A549 (cell line): ENCODE data around the gene BMP4. TPM values are rescaled to one million over a fixed set of nuclear protein-coding genes. Genes with fewer than 3 reads are reported as not detected.
"Not testable (repeated sequence)": the region's sequence is repeated elsewhere in the genome, so short reads cannot be mapped to it uniquely, and the experiment has no call there.

ENCODE experiments used
- ATAC-seq, 2 experiments: fragments of 200-7000 bp in 1 of 2; fragments of >200 bp in 1 of 2; cut with Nextera tagmentation in 1 of 2; cut with Tn5 transposase in 1 of 2; 3 replicates each; pipeline versions ENCODE4 v1.8.0 to v1.9.1; 2018 to 2020; ENCODE audit warnings: mild to moderate bottlenecking in 1 of 2, moderate library complexity in 1 of 2
- CTCF ChIA-PET: fragments of 300-600 bp; sonication (Branson Sonifier 250); formaldehyde crosslinking; extraction: SDS; loops from one replicate; lab custom pipeline; 2021; ENCODE audit warnings: antibody characterized with exemption, inconsistent platforms; lab: Yijun Ruan, JAX
- POLR2A ChIA-PET: fragments of 350-600 bp; formaldehyde crosslinking; extraction: SDS; loops from one replicate; lab custom pipeline; 2021; ENCODE audit warnings: antibody characterized with exemption, inconsistent platforms; lab: Yijun Ruan, JAX
- DNase-seq, 2 experiments: peaks; one replicate each; pipeline versions ENCODE4 v3.0.0 to v3.0.0-alpha.2; 2011 to 2016; ENCODE audit warnings: low read depth in 1 of 2, low spot score in 1 of 2
- FAIRE-seq: peaks from 2 replicates; lab custom pipeline; 2011; peaks lifted over from hg19 to GRCh38; lab: Jason Lieb, UNC
- H3K27ac ChIP-seq, 2 experiments: fragments of >200 bp; sonication (Bioruptor Twin); formaldehyde crosslinking; 3 replicates each; pipeline ENCODE4 v1.5.1; 2016 to 2017
- H3K4me1 ChIP-seq: fragments of >200 bp; sonication (Bioruptor Twin); formaldehyde crosslinking; 3 replicates; pipeline ENCODE4 v1.6.1; 2016
- H3K4me2 ChIP-seq: fragments of >200 bp; sonication (Bioruptor Twin); formaldehyde crosslinking; 3 replicates; pipeline ENCODE4 v1.6.1; 2016
- H3K4me3 ChIP-seq: fragments of >200 bp; sonication (Bioruptor Twin); formaldehyde crosslinking; 3 replicates; pipeline ENCODE4 v1.5.1; 2016
- H3K9me3 ChIP-seq: fragments of >200 bp; sonication (Bioruptor Twin); formaldehyde crosslinking; 3 replicates; pipeline ENCODE4 v1.6.1; 2016
- CBX2 ChIP-seq: fragments of 200-600 bp; sonication (generic); IDR thresholded peaks from 2 replicates; pipeline ENCODE4 v1.6.1; 2016; ENCODE audit warnings: low read depth, mild to moderate bottlenecking, borderline replicate concordance
- EHF ChIP-seq: fragments of 250-450 bp; sonication (Bioruptor Pico); IDR thresholded peaks from 2 replicates; pipeline ENCODE4 v1.5.0; 2020; ENCODE audit warnings: mild to moderate bottlenecking
- FOSB ChIP-seq: fragments of 250-450 bp; sonication (Bioruptor Pico); IDR thresholded peaks from 2 replicates; pipeline ENCODE4 v1.5.0; 2020; ENCODE audit warnings: mild to moderate bottlenecking, moderate library complexity
- FOSL2 ChIP-seq, 2 experiments: fragments of 450-650 bp in 1 of 2; fragments of >200 bp in 1 of 2; sonication (Bioruptor Twin) in 1 of 2; formaldehyde crosslinking; IDR thresholded peaks; 2 replicates each; pipeline versions ENCODE4 v1.5.0 to v1.6.1; 2016 to 2020; ENCODE audit warnings: mild to moderate bottlenecking in 1 of 2, moderate library complexity in 1 of 2
- JUN ChIP-seq, 2 experiments: fragments of >200 bp; sonication (Bioruptor Twin); formaldehyde crosslinking; IDR thresholded peaks; 2 replicates in 1 of 2; 3 replicates in 1 of 2; pipeline ENCODE4 v1.6.1; 2016 to 2017
- JUNB ChIP-seq: fragments of >200 bp; sonication (Bioruptor Twin); formaldehyde crosslinking; IDR thresholded peaks from 2 replicates; pipeline ENCODE4 v1.6.1; 2016
- MYC ChIP-seq: IDR thresholded peaks from 2 replicates; pipeline ENCODE4 v1.6.1; 2012; ENCODE audit warnings: mild to moderate bottlenecking, inconsistent platforms, low read length, improper control_type of control experiment, borderline replicate concordance
- PHF8 ChIP-seq: fragments of 200-600 bp; sonication (generic); IDR thresholded peaks from 2 replicates; pipeline ENCODE4 v1.6.1; 2016; ENCODE audit warnings: low read depth, mild to moderate bottlenecking, antibody characterized with exemption, moderate library complexity, borderline replicate concordance
- RARB ChIP-seq: fragments of 250-450 bp; sonication (Bioruptor Pico); IDR thresholded peaks from 2 replicates; pipeline ENCODE4 v1.8.0; 2021; ENCODE audit warnings: mild to moderate bottlenecking, moderate library complexity
- RCOR1 ChIP-seq: fragments of 150-350 bp; IDR thresholded peaks from 2 replicates; pipeline ENCODE4 v1.6.1; 2014; ENCODE audit warnings: antibody characterized with exemption, low read length, low read depth
- SMC3 ChIP-seq: fragments of >200 bp; sonication (Bioruptor Twin); formaldehyde crosslinking; IDR thresholded peaks from 3 replicates; pipeline ENCODE4 v1.6.1; 2018; ENCODE audit warnings: inconsistent platforms
- SREBF2 ChIP-seq: fragments of 450-650 bp; IDR thresholded peaks from 2 replicates; pipeline ENCODE4 v1.6.1; 2014; ENCODE audit warnings: mild to moderate bottlenecking, moderate library complexity
- TP53 ChIP-seq: fragments of 250-450 bp; sonication (Bioruptor Pico); IDR thresholded peaks from 2 replicates; pipeline ENCODE4 v1.5.0; 2021; ENCODE audit warnings: mild to moderate bottlenecking, moderate library complexity
- WGBS: methylation state at CpG from one replicate; pipeline ENCODE4 v1.1.6; 2017; ENCODE audit errors: missing lambda C conversion rate; 5-methylcytosine and 5-hydroxymethylcytosine counted together
- polyA plus RNA-seq, 4 experiments: library from polyadenylated mRNA; depleted of rRNA in 3 of 4; stranded (reverse); fragments of >200 nt; fragmentation: RNase III in 1 of 4; extraction: RNeasy Plus Mini Kit Qiagen cat#74134 plus additional on column Dnase treatment in 1 of 4; gene quantifications; 2 replicates in 3 of 4; 3 replicates in 1 of 4; pipeline ENCODE4 v1.2.3, GENCODE V29; 2011 to 2017
- TF ChIP-seq, protein P1 (sequence below): fragments of 250-450 bp; sonication (Bioruptor Pico); IDR thresholded peaks from 2 replicates; pipeline ENCODE4 v1.5.0; 2020; ENCODE audit warnings: low read depth, mild to moderate bottlenecking, moderate library complexity
- TF ChIP-seq, protein P2 (sequence below): fragments of 250-450 bp; sonication (Bioruptor Pico); IDR thresholded peaks from 2 replicates; pipeline ENCODE4 v1.5.0; 2021; ENCODE audit warnings: mild to moderate bottlenecking, moderate library complexity, borderline replicate concordance
- TF ChIP-seq, protein P3 (sequence below): fragments of >200 bp; sonication (Bioruptor Twin); formaldehyde crosslinking; IDR thresholded peaks from 3 replicates; pipeline ENCODE4 v1.6.1; 2016
- TF ChIP-seq, protein P4 (sequence below): IDR thresholded peaks from 2 replicates; pipeline ENCODE4 v1.6.1; 2012

Gene BMP4
- polyA plus RNA-seq, 2 of the 4 experiments (the other 2 are of a cell fraction) = 4.1 to 8.9 TPM

DNA sequence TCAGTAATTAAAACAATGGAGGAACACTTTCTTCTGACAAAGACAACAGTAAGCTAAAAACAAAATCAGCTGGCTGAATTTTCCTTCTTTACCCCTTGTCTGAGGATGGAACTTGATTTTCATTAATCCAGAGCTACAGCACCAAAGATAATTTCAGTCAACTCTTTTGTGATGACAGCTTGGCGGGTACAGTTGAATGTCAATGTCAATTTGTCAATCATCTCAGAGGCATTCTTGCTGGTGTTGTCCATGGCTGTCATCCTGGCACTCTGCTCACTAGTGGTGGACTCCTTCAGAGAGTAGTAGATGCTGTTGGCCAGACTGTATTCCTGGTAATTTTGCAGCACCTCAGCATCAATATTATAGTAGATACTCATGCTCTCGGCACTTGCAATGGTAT lies 34.4 kb upstream of the BMP4 start:
- POLR2A ChIA-PET = no interaction called here

DNA sequence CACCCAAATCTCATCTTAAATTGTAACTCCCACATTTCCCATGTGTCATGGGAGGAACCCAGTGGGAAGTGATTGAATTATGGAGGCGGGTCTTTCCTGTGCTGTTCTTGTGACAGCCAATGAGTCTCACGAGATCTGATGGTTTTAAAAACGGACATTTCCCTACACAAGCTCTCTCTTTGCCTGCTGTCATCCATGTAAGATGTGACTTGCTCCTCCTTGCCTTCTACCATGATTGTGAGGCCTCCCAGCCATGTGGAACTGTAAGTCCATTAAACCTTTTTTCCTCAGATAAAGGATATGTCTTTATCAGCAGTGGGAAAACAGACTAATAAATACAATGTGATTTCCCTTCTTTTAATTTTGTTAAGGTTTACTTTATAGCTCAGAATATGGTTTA lies 30.1 kb upstream of the BMP4 start:
- H3K4me2 ChIP-seq, H3K4me3 ChIP-seq, POLR2A ChIA-PET, H3K27ac ChIP-seq, ATAC-seq, H3K4me1 ChIP-seq, CTCF ChIA-PET, FAIRE-seq, DNase-seq: not testable (repeated sequence)
- 24% methylated on average over 3 of the region's 3 CpGs for WGBS
- peaks cover 29% of the 10 kb centered on the region for H3K9me3 ChIP-seq

More for the DNA sequence above, 34.4 kb upstream of the BMP4 start:
- DNase-seq (no peak), FAIRE-seq (no peak), ATAC-seq (no peak)
- WGBS = 17% methylated on average over 2 of the region's 2 CpGs
- H3K9me3 ChIP-seq = peaks cover 11% of the 10 kb centered on the region
- no peak overlapping the region for H3K27ac ChIP-seq
- H3K4me1 ChIP-seq = no peaks in the 10 kb centered on the region
- no peak overlapping the region for H3K4me3 ChIP-seq
- H3K4me2 ChIP-seq = no peak overlapping the region
- CTCF ChIA-PET = no interaction called here
- TF ChIP-seq, protein P1, sequence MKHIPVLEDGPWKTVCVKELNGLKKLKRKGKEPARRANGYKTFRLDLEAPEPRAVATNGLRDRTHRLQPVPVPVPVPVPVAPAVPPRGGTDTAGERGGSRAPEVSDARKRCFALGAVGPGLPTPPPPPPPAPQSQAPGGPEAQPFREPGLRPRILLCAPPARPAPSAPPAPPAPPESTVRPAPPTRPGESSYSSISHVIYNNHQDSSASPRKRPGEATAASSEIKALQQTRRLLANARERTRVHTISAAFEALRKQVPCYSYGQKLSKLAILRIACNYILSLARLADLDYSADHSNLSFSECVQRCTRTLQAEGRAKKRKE = no peak
- TF ChIP-seq, protein P2, sequence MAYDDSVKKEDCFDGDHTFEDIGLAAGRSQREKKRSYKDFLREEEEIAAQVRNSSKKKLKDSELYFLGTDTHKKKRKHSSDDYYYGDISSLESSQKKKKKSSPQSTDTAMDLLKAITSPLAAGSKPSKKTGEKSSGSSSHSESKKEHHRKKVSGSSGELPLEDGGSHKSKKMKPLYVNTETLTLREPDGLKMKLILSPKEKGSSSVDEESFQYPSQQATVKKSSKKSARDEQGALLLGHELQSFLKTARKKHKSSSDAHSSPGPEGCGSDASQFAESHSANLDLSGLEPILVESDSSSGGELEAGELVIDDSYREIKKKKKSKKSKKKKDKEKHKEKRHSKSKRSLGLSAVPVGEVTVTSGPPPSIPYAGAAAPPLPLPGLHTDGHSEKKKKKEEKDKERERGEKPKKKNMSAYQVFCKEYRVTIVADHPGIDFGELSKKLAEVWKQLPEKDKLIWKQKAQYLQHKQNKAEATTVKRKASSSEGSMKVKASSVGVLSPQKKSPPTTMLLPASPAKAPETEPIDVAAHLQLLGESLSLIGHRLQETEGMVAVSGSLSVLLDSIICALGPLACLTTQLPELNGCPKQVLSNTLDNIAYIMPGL (CRISPR knock-in tag) = no peak
- TF ChIP-seq JUNB (no peak), SMC3 (no peak), FOSB (CRISPR knock-in tag) (no peak), JUN (IDR thresholded peaks at IDR 0.05) (no peak), CBX2 (no peak), TP53 (CRISPR knock-in tag) (no peak), EHF (CRISPR knock-in tag) (no peak), RARB (CRISPR knock-in tag) (no peak), MYC (no peak), SREBF2 (no peak), PHF8 (no peak), FOSL2 (IDR thresholded peaks at IDR 0.05) (no peak), FOSL2 (CRISPR knock-in tag; IDR thresholded peaks at IDR 0.05) (no peak), RCOR1 (no peak)
- TF ChIP-seq, protein P3, sequence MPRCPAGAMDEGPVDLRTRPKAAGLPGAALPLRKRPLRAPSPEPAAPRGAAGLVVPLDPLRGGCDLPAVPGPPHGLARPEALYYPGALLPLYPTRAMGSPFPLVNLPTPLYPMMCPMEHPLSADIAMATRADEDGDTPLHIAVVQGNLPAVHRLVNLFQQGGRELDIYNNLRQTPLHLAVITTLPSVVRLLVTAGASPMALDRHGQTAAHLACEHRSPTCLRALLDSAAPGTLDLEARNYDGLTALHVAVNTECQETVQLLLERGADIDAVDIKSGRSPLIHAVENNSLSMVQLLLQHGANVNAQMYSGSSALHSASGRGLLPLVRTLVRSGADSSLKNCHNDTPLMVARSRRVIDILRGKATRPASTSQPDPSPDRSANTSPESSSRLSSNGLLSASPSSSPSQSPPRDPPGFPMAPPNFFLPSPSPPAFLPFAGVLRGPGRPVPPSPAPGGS = no peak
- TF ChIP-seq, protein P4, sequence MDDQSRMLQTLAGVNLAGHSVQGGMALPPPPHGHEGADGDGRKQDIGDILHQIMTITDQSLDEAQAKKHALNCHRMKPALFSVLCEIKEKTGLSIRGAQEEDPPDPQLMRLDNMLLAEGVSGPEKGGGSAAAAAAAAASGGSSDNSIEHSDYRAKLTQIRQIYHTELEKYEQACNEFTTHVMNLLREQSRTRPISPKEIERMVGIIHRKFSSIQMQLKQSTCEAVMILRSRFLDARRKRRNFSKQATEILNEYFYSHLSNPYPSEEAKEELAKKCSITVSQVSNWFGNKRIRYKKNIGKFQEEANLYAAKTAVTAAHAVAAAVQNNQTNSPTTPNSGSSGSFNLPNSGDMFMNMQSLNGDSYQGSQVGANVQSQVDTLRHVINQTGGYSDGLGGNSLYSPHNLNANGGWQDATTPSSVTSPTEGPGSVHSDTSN = no peak

DNA sequence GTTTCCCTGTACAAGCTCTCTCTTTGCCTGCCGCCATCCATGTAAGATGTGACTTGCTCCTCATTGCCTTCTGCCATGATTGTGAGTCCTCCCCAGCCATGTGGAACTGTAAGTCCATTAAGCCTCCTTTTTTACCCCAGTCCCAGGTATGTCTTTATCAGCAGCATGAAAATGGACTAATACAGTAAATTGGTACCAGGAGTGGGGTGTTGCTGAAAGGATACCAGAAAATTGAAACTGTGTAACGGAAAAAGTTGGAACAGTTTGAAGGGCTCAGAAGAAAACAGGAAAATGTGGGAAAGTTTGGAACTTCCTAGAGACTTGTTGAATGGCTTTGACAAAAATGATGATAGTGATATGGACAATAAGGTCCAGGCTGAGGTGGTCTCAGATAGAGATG lies 28.3 kb upstream of the BMP4 start:
- H3K27ac ChIP-seq, ATAC-seq, H3K4me2 ChIP-seq, H3K4me1 ChIP-seq, DNase-seq, FAIRE-seq, CTCF ChIA-PET, POLR2A ChIA-PET, H3K4me3 ChIP-seq: not testable (repeated sequence)
- WGBS = 62% methylated on average over 2 of the region's 2 CpGs
- H3K9me3 ChIP-seq = peaks cover 29% of the 10 kb centered on the region
